GM21528 (cell line): ENCODE data around the gene CCDC167.

Source experiments
- ATAC-seq: cut with Tn5 transposase; IDR thresholded peaks from one replicate; pipeline ENCODE4 v1.9.1; 2021; ENCODE audit warnings: mild to moderate bottlenecking, moderate library complexity; ENCODE audit not compliant: unreplicated experiment, low FRiP score

Gene CCDC167

DNA sequence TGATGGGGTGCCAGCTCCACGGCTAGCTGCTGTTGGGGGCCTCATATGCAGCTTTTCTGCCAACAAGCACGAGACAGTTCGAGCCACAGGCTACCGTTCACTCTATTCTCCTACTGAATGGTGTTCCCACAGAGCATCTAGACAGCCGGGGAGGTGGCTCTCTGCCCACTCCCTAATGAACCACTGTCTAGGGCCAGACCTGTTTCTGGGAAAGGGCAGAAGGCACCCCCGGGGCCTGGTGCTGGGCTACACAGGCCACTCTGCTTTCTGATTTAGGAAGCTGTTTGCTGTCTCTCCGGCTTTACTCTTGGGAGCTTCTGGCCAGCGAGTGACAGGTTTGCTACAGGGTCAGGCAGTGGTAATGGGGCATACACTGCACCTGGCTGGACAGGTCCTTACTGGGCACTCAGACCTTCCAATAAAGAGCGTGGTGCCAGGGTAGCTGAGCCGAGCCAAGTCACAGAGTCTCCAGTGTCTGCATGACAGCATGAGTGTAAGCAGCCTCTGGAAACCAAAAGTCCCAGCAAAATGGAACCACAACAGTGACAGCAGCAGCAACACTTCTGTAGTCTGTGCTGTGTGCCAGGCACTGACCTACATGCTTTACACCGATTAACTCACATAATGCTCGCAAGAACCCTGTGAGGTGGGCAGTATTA, 8.4 kb downstream of the CCDC167 start:
- no peak for ATAC-seq

GRCh38 chr6:37490536-37491170, 9.0 kb downstream of the CCDC167 start:
- ATAC-seq = no peak

DNA sequence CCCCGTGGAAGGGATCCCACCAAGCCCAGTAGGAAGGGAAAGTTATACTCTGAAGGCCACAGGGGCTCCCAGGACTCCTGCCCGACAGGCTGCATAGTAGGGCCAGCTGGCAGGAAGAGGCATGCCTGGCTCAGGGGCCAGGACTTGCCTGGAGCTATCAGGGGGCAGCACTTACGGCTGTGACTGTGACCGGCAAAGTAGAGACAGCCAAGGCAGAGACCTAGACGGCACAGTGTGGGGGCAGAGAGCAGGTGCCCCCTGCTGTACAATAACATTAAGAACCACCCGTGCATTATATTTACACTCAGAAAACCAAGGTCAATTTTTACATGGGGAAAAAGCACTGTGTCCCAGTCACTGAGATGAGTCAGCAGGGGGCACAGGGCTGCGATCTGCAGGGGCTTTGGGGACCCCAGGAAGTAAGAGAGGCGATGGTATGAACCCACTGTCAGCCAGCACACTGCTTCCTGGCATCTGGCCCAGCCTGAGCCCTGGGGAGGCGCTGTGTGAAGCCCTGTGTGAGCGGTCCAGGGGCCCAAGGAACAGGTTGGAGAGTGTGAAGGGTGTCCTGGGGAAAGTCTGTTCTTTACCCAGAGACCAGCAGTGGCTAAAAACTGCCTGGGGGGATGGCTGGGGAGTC, 9.9 kb downstream of the CCDC167 start:
- no peak for ATAC-seq

GRCh38 chr6:37488476-37488875, 11.2 kb downstream of the CCDC167 start:
- ATAC-seq = no peak

GRCh38 chr6:37487591-37488380, 11.9 kb downstream of the CCDC167 start:
- ATAC-seq = no peak

DNA sequence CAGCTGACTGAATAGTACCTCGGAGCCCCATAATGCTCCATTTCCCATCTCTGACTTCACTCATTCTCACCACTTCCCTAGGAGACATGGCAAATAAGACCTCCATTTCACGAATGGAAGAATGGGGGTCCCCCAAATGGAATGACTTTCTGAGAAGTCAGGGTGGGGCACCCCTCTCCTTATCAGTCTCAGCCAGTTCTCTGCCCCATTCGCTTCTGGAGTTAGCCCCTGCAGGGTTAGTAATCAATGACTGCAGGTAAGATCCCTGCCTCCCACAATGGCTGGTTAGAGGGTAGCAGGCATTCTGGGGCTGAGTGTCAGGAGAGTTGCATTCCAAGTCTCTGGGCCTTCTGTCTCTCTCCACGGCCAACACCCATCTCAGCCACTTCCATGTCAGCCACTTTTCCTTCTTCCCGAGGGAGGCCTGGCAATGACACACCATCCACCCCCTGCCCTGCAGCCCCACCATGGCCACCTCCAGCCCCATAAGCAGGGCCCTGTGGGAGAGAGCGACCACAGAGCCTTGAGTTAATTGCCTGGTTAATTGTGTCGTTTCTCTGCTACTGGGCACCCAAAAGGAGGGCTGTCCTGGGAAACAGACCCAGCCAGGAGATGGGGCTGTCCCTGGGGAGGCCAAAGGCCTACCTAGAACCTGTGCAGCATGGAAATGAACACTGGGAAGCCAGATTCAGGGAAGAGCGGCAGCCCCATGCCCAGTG, 13.4 kb downstream of the CCDC167 start:
- no peak for ATAC-seq

GRCh38 chr6:37485291-37485702, 14.4 kb downstream of the CCDC167 start:
- ATAC-seq = no peak

GRCh38 chr6:37484786-37485170, 14.9 kb downstream of the CCDC167 start:
- ATAC-seq = no peak

- no peak for ATAC-seq
Observed at GRCh38 chr6:37483917-37484785, 15.5 kb downstream of the CCDC167 start.

DNA sequence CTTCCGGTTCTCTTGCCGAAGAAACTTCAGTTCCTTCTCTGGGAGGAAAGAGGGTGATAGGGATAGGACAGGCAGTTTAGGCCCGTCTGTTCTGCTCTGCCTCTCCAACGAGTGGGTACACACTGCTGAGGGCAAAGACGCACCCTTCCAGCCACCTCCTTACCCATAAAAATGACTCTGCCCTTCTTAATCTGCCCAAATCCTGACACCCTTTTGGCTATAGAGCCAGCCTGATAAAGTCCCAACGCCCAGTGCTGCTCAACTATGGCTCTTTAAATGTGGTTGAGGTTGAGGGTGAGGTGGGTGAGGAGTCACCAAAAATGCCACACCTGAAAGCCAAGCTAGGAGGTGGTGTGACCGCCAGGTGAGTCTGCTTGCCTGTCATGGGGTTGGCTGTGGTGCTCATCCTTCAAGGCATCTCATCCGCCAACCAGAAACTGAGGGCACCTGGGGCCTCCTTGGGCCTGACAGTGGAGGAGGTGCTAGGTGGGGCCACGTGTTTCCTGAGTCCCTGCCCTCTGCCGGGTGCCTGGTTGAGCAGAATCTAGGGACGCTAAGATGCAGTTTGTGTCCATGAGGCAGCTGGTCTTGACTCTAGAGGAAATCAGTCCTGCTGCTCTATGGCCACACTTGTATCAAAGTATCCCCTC, 16.3 kb downstream of the CCDC167 start:
- ATAC-seq = no peak

DNA sequence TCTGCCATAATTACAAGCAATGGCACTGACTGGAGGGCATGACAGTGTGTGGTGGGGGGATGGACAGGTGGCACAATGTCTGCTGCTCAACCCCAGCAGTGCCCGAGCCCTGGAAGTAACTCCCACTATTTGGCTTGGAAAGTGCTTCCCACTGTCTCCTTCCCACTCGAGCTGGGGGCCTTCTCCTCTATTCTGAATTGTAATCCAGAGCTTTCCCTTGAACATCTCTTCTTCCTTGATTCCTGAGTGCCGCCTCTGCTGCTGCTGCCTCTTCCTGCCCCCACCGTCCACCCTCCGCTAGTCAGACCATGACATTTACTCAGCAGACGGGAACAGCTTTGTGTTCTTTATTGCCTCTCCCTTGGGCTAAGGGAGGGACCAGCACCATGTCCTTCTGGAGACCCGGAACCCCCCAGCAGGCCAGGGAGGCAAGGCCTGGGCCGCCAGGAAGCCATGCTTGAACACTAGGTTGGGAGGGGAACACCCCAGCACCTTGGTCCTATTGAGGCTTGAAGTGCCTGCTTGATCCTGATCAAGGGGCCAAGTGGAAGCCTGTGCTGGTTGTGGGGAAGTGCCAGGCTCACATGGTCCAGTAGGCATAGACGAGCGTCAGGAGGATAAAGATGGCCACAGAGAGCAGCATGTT, 17.0 kb downstream of the CCDC167 start:
- no peak for ATAC-seq

- no peak for ATAC-seq
Observed at GRCh38 chr6:37481711-37482605, 17.7 kb downstream of the CCDC167 start.

- no peak for ATAC-seq
Observed at GRCh38 chr6:37480951-37481534, 18.6 kb downstream of the CCDC167 start.

DNA sequence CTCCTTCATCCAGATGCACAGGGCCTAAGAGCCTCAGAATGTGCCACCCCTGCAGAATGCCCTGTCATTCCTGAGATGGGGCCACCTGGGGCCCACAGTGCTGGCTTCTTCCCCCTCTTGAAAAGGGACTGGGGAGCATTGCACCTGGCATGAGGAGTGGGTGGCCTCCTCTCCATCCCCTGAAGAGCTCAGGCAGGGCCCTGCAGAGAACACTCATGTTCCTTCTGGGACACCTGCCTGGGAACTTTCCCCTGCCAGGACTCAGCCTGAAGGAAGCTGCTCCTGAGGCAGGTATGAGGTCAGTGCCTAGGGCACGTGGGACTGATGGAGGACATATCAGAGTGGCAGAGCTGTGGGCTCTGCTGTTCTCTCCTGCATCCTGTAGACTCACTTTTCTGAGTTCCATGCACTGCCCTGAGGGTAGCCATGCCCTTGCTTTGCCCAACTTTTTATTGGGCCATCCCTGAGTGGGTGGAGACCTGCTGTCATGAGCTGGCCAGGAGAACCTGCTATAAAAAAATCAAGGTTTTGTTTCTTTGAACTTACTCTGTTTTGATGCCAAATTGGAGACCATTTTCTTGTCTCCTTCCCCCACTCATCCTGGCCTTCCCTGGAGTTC, 19.5 kb downstream of the CCDC167 start:
- no peak for ATAC-seq

GRCh38 chr6:37479266-37479854, 20.3 kb downstream of the CCDC167 start:
- ATAC-seq = no peak

DNA sequence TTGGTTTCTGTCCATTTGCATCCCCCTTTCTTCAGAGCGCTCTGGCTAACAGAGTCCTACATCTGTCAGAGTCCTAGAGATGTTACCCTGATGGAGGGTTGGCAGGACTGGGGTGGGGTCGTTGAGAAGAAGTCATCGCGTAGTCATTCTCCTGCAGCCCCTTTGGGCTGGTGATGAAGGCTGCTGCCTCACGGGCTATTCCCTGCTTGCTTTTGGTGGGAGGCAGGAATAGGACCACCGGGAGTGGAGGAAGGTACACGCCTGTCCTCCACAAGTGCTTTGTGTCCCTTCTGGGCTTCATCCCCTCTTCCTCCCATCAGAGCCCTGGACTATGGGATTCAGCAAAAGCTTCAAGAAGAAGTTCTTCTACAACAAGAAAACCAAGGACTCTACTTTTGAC, 20.9 kb downstream of the CCDC167 start:
- ATAC-seq = no peak
